HL-60 (cell line): ENCODE measurements around the gene PBXIP1.

Experiments
- DNase-seq, 2 experiments: peaks; one replicate each; pipeline ENCODE4 v3.0.0-alpha.2; 2010 to 2020; ENCODE audit warnings: low read depth in 1 of 2, low spot score in 1 of 2
- H3K27ac ChIP-seq: fragments of 250-450 bp; sonication (Bioruptor Pico); replicated peaks from 2 replicates; pipeline ENCODE4 v1.5.1; 2020; ENCODE audit warnings: mild to moderate bottlenecking, moderate library complexity
- H3K27me3 ChIP-seq: fragments of 250-450 bp; sonication (Bioruptor Pico); 2 replicates; pipeline ENCODE4 v1.5.1; 2021; ENCODE audit warnings: mild to moderate bottlenecking, moderate library complexity; ENCODE audit not compliant: insufficient read depth, poor library complexity, severe bottlenecking
- H3K4me3 ChIP-seq: replicated peaks from 2 replicates; pipeline ENCODE4 v1.5.1; 2011; ENCODE audit warnings: mild to moderate bottlenecking, control low read depth, low read length; ENCODE audit not compliant: insufficient read depth
- GABPA ChIP-seq: IDR thresholded peaks from 2 replicates; pipeline ENCODE4 v1.6.1; 2012; ENCODE audit warnings: low read depth
- POLR2AphosphoS5 ChIP-seq: IDR thresholded peaks from 2 replicates; pipeline ENCODE4 v1.6.1; 2012; ENCODE audit warnings: low read depth
- SPI1 ChIP-seq: IDR thresholded peaks from 2 replicates; pipeline ENCODE4 v1.6.1; 2012; ENCODE audit warnings: low read depth, mild to moderate bottlenecking, borderline replicate concordance
- TF ChIP-seq, protein P1 (sequence below): IDR thresholded peaks from one replicate; pipeline ENCODE4 v1.5.1; 2011; ENCODE audit warnings: low read length, control low read depth, inconsistent platforms; ENCODE audit not compliant: insufficient read depth
- TF ChIP-seq, protein P2 (sequence below): IDR thresholded peaks from 2 replicates; pipeline ENCODE4 v1.6.1; 2012; ENCODE audit warnings: low read depth; ENCODE audit not compliant: insufficient replicate concordance

Gene PBXIP1

DNA sequence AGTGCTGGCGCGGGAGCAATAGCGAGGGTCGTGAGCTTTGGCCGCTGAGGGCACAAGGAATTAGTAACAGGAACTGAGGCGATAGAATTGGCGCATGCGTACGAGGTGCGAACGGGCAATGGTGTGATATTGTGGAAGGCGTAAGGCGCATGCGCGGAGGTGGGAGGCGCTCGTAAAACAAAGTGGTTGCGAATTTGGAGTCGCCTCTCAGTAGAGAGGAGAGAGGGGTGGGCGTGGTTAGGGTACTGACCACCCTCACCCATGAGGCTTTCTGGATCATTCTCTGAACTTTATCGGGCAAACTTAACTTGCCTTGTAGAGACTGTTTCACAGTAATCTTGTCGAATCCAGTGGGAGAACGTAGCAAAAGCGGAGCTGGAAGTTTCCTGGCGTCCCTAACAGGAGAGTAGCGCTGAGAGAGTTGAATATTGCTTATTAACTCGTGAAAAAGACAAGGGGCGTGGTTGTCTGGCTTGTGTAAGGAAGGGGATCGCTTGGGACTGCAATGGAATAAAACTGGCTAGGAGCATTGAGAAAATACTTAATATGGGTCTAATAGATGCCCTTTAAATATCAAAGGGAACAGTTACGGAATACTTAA is 19.0 kb upstream of the PBXIP1 start:
- no peak for TF ChIP-seq GABPA
- TF ChIP-seq, protein P1, sequence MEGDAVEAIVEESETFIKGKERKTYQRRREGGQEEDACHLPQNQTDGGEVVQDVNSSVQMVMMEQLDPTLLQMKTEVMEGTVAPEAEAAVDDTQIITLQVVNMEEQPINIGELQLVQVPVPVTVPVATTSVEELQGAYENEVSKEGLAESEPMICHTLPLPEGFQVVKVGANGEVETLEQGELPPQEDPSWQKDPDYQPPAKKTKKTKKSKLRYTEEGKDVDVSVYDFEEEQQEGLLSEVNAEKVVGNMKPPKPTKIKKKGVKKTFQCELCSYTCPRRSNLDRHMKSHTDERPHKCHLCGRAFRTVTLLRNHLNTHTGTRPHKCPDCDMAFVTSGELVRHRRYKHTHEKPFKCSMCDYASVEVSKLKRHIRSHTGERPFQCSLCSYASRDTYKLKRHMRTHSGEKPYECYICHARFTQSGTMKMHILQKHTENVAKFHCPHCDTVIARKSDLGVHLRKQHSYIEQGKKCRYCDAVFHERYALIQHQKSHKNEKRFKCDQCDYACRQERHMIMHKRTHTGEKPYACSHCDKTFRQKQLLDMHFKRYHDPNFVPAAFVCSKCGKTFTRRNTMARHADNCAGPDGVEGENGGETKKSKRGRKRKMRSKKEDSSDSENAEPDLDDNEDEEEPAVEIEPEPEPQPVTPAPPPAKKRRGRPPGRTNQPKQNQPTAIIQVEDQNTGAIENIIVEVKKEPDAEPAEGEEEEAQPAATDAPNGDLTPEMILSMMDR = no peak
- TF ChIP-seq POLR2AphosphoS5 = peak; percentile 49; the same call in 1 of the 2 replicates
- TF ChIP-seq, protein P2, sequence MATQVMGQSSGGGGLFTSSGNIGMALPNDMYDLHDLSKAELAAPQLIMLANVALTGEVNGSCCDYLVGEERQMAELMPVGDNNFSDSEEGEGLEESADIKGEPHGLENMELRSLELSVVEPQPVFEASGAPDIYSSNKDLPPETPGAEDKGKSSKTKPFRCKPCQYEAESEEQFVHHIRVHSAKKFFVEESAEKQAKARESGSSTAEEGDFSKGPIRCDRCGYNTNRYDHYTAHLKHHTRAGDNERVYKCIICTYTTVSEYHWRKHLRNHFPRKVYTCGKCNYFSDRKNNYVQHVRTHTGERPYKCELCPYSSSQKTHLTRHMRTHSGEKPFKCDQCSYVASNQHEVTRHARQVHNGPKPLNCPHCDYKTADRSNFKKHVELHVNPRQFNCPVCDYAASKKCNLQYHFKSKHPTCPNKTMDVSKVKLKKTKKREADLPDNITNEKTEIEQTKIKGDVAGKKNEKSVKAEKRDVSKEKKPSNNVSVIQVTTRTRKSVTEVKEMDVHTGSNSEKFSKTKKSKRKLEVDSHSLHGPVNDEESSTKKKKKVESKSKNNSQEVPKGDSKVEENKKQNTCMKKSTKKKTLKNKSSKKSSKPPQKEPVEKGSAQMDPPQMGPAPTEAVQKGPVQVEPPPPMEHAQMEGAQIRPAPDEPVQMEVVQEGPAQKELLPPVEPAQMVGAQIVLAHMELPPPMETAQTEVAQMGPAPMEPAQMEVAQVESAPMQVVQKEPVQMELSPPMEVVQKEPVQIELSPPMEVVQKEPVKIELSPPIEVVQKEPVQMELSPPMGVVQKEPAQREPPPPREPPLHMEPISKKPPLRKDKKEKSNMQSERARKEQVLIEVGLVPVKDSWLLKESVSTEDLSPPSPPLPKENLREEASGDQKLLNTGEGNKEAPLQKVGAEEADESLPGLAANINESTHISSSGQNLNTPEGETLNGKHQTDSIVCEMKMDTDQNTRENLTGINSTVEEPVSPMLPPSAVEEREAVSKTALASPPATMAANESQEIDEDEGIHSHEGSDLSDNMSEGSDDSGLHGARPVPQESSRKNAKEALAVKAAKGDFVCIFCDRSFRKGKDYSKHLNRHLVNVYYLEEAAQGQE = no peak
- TF ChIP-seq SPI1 = peak; percentile 59; the same call in 1 of the 2 replicates
- peak; percentile 92 to 95 for DNase-seq
- Histone ChIP-seq H3K27me3 (no peaks in the 10 kb centered on the region), H3K4me3 (peak overlapping the region; percentile 83), H3K27ac (peak overlapping the region; percentile 96)

DNA sequence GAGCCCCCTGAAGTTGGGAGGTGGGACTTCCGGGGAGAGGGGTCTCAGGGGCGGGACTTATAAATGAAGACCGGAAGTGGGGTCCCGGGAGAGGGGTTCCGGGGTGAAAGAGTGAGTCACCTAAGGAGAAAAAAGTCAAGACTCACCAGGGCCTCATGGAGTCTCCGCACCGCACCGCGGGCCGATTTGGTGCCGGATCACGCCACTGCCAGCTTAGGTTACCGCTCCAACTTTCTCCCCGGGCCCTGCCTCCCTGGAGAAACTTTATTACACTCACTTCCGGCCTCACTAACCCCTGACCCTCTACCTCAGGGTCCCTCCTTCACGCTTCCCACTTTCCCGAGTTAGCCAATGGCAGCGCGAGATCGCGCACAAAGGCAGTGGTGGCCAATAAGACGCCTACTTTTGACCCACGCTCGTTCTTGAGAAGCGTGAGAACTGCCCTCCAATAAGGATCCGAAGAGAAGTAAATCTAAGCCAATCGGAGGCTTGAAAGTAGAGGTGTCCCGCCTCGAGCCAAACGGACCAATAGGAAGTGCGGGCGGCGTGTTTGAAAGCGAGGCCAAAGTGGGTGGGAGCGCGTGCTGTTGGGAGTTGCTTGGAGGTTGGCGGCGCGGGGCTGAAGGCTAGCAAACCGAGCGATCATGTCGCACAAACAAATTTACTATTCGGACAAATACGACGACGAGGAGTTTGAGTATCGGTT is 18.4 kb upstream of the PBXIP1 start, which contains the start of gene CKS1B:
Gene CKS1B, plus strand, starts transcription at position 580 of the 706 bp plus-strand sequence. Its CDS starts 65 bp downstream, at position 645.
- Histone ChIP-seq H3K4me3 (peak within 1 kb of the TSS; percentile 83), H3K27ac (peak within 1 kb of the TSS; percentile 96), H3K27me3 (no peaks in the 10 kb centered on the region)
- peak; percentile 85 for TF ChIP-seq GABPA
- peak; percentile 96 for TF ChIP-seq POLR2AphosphoS5
- TF ChIP-seq SPI1 = peak; percentile 29
- TF ChIP-seq, protein P2 = peak; percentile 30
- TF ChIP-seq, protein P1 = no peak
- DNase-seq = peak; percentile 100

DNA sequence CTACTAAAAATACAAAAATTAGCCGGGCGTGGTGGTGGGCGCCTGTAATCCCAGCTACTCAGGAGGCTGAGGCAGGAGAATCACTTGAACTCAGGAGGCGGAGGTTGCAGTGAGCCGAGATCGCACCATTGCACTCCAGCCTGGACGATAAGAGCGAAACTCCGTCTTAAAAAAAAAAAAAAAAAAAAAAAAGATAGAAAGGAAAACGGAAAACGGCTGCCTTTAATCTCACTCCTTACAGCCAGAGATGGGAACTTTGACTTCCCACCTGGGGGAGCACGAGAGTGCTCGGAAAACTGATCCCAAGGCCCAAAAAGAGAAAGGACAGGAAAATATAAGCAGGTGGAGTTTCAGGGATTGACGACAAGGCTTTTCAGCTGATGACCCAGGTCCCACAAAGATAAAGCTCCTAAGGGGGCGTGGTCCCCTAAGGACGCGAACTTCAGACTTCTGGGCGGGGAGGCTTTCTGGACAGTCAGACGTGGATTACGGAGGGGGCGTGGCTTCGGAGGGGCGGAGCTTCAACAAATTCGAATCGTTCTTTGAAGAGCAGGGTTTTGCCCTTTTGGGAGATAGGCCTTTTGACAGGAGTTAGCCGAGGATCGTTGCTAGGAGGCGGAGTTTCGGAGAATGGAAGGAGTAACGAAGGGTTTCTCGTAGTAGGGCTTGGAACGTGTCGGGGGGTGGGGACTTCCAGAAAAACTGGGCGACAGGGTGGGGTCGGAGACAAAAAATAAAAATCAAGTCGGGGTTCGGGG is 17.6 kb upstream of the PBXIP1 start:
- TF ChIP-seq, protein P1 = no peak
- TF ChIP-seq SPI1 = no peak
- TF ChIP-seq GABPA = no peak
- no peak for TF ChIP-seq POLR2AphosphoS5
- peak; percentile 85 to 97 for DNase-seq
- peak overlapping the region; percentile 96 for H3K27ac ChIP-seq
- no peaks in the 10 kb centered on the region for H3K27me3 ChIP-seq
- H3K4me3 ChIP-seq = peak overlapping the region; percentile 53
